ENCODE results near the gene SERPINB10.

- TF ChIP-seq CTCF (conservative IDR thresholded peaks at IDR 0.05; ENCODE audit: low read depth, low read length) = no peak
- no peak for TF ChIP-seq EZH2 (IDR thresholded peaks at IDR 0.05; ENCODE audit: low read length, unreplicated experiment)
- TF ChIP-seq EZH2phosphoT487 (IDR thresholded peaks at IDR 0.05; ENCODE audit: borderline replicate concordance, low read length) = no peak
Measured at GRCh38 chr18:63906056-63906455, 1.7 kb upstream of the SERPINB10 start.
